Measurements from ENCODE around the gene PRKCA. TPM values are rescaled to one million over a fixed set of nuclear protein-coding genes. Genes with fewer than 3 reads are reported as not detected.
"Not testable (repeated sequence)": the region's sequence is repeated elsewhere in the genome, so short reads cannot be mapped to it uniquely, and the experiment has no call there.

Gene PRKCA
- total RNA-seq, 1 experiment from 2014 or later = 4.4 TPM

- H3K27ac ChIP-seq (ENCODE audit: low read length); H3K9me2 ChIP-seq (replicated peaks; ENCODE audit: insufficient read depth, low read length); H3K9me3 ChIP-seq (ENCODE audit: low read length); H3K4me2 ChIP-seq (ENCODE audit: low read depth, low read length, poor library complexity, severe bottlenecking); H4K20me1 ChIP-seq (ENCODE audit: insufficient read depth, low read depth, low read length); H3K79me2 ChIP-seq (ENCODE audit: low read length); H3K4me3 ChIP-seq (ENCODE audit: low read length); H3K27me3 ChIP-seq (ENCODE audit: low read length); DNase-seq; H3K36me3 ChIP-seq (ENCODE audit: insufficient read depth, low read length); H3K9ac ChIP-seq (ENCODE audit: low read length); H2AFZ ChIP-seq (ENCODE audit: low read length): not testable (repeated sequence)
- peaks cover 14% of the 10 kb centered on the region for H3K4me1 ChIP-seq (ENCODE audit: low read length)
Observed at GRCh38 chr17:66297443-66297842, 5.0 kb upstream of the PRKCA start.

GRCh38 chr17:66299711-66300110 lies 2.7 kb upstream of the PRKCA start:
- H3K27ac ChIP-seq (ENCODE audit: low read length) = no peak overlapping the region
- no peaks in the 10 kb centered on the region for H3K9me2 ChIP-seq (replicated peaks; ENCODE audit: insufficient read depth, low read length)
- DNase-seq = no peak
- no peak overlapping the region for H3K4me3 ChIP-seq (ENCODE audit: low read length)
- no peaks in the 10 kb centered on the region for H3K9me3 ChIP-seq (ENCODE audit: low read length)
- no peak overlapping the region for H2AFZ ChIP-seq (ENCODE audit: low read length)
- no peak overlapping the region for H3K4me2 ChIP-seq (ENCODE audit: low read depth, low read length, poor library complexity, severe bottlenecking)
- H3K27me3 ChIP-seq (ENCODE audit: low read length) = no peaks in the 10 kb centered on the region
- H4K20me1 ChIP-seq (ENCODE audit: insufficient read depth, low read depth, low read length) = 0 out of 2 replicates have a peak, but pooled peaks cover 8% of the 10 kb centered on the region
- peaks cover 22% of the 10 kb centered on the region for H3K4me1 ChIP-seq (ENCODE audit: low read length)
- H3K9ac ChIP-seq (ENCODE audit: low read length) = no peak overlapping the region
- no peaks in the 10 kb centered on the region for H3K36me3 ChIP-seq (ENCODE audit: insufficient read depth, low read length)
- H3K79me2 ChIP-seq (ENCODE audit: low read length) = no peaks in the 10 kb centered on the region

- H3K4me3 ChIP-seq (ENCODE audit: low read length) = peak overlapping the region; percentile 80; the same call in 1 of the 2 replicates
- DNase-seq = no peak
Observed at GRCh38 chr17:66300956-66301355, 1.5 kb upstream of the PRKCA start.

GRCh38 chr17:66301367-66301863 lies 998 bp upstream of the PRKCA start:
- Histone ChIP-seq H3K27ac (ENCODE audit: low read length) (no peak overlapping the region), H3K36me3 (ENCODE audit: insufficient read depth, low read length) (no peaks in the 10 kb centered on the region), H3K79me2 (ENCODE audit: low read length) (no peaks in the 10 kb centered on the region), H2AFZ (ENCODE audit: low read length) (peak overlapping the region; percentile 94), H3K4me3 (ENCODE audit: low read length) (peak overlapping the region; percentile 80), H3K4me1 (ENCODE audit: low read length) (peaks cover 22% of the 10 kb centered on the region), H3K9me3 (ENCODE audit: low read length) (no peaks in the 10 kb centered on the region), H3K27me3 (ENCODE audit: low read length) (no peaks in the 10 kb centered on the region), H4K20me1 (ENCODE audit: insufficient read depth, low read depth, low read length) (0 out of 2 replicates have a peak, but pooled peaks cover 8% of the 10 kb centered on the region), H3K9me2 (replicated peaks; ENCODE audit: insufficient read depth, low read length) (no peaks in the 10 kb centered on the region), H3K9ac (ENCODE audit: low read length) (peak overlapping the region; percentile 77), H3K4me2 (ENCODE audit: low read depth, low read length, poor library complexity, severe bottlenecking) (peak overlapping the region; percentile 99)
- DNase-seq = peak; percentile 66

More at GRCh38 chr17:66300956-66301355, 1.5 kb upstream of the PRKCA start:
- 0 out of 2 replicates have a peak, but pooled peaks cover 8% of the 10 kb centered on the region for H4K20me1 ChIP-seq (ENCODE audit: insufficient read depth, low read depth, low read length)
- H2AFZ ChIP-seq (ENCODE audit: low read length) = no peak overlapping the region
- H3K36me3 ChIP-seq (ENCODE audit: insufficient read depth, low read length) = no peaks in the 10 kb centered on the region
- no peaks in the 10 kb centered on the region for H3K9me2 ChIP-seq (replicated peaks; ENCODE audit: insufficient read depth, low read length)
- peaks cover 22% of the 10 kb centered on the region for H3K4me1 ChIP-seq (ENCODE audit: low read length)
- H3K27ac ChIP-seq (ENCODE audit: low read length) = no peak overlapping the region
- H3K27me3 ChIP-seq (ENCODE audit: low read length) = no peaks in the 10 kb centered on the region
- peak overlapping the region; percentile 99 for H3K4me2 ChIP-seq (ENCODE audit: low read depth, low read length, poor library complexity, severe bottlenecking)
- no peak overlapping the region for H3K9ac ChIP-seq (ENCODE audit: low read length)
- H3K9me3 ChIP-seq (ENCODE audit: low read length) = no peaks in the 10 kb centered on the region
- H3K79me2 ChIP-seq (ENCODE audit: low read length) = no peaks in the 10 kb centered on the region

- Histone ChIP-seq H3K4me1 (ENCODE audit: low read length) (peaks cover 22% of the 10 kb centered on the region), H3K4me3 (ENCODE audit: low read length) (peak overlapping the region; percentile 70), H3K9ac (ENCODE audit: low read length) (peak overlapping the region; percentile 63), H3K9me2 (replicated peaks; ENCODE audit: insufficient read depth, low read length) (no peaks in the 10 kb centered on the region), H3K36me3 (ENCODE audit: insufficient read depth, low read length) (no peaks in the 10 kb centered on the region), H2AFZ (ENCODE audit: low read length) (peak overlapping the region; percentile 48; the same call in 1 of the 2 replicates), H3K27ac (ENCODE audit: low read length) (no peak overlapping the region), H4K20me1 (ENCODE audit: insufficient read depth, low read depth, low read length) (0 out of 2 replicates have a peak, but pooled peaks cover 8% of the 10 kb centered on the region), H3K9me3 (ENCODE audit: low read length) (no peaks in the 10 kb centered on the region), H3K79me2 (ENCODE audit: low read length) (no peaks in the 10 kb centered on the region), H3K4me2 (ENCODE audit: low read depth, low read length, poor library complexity, severe bottlenecking) (peak overlapping the region; percentile 82), H3K27me3 (ENCODE audit: low read length) (no peaks in the 10 kb centered on the region)
- peak; percentile 54 for DNase-seq
Observed at GRCh38 chr17:66302761-66303626, 581 bp downstream of the PRKCA start.

GRCh38 chr17:66304304-66305174 lies 2.1 kb downstream of the PRKCA start:
- H3K4me2 ChIP-seq (ENCODE audit: low read depth, low read length, poor library complexity, severe bottlenecking) = no peak overlapping the region
- no peaks in the 10 kb centered on the region for H3K9me2 ChIP-seq (replicated peaks; ENCODE audit: insufficient read depth, low read length)
- no peaks in the 10 kb centered on the region for H3K27me3 ChIP-seq (ENCODE audit: low read length)
- no peak overlapping the region for H3K27ac ChIP-seq (ENCODE audit: low read length)
- H3K9ac ChIP-seq (ENCODE audit: low read length) = no peak overlapping the region
- H3K4me1 ChIP-seq (ENCODE audit: low read length) = peaks cover 22% of the 10 kb centered on the region
- H3K79me2 ChIP-seq (ENCODE audit: low read length) = no peaks in the 10 kb centered on the region
- H4K20me1 ChIP-seq (ENCODE audit: insufficient read depth, low read depth, low read length) = peaks cover 8% of the 10 kb centered on the region; the same call in 1 of the 2 replicates
- H3K36me3 ChIP-seq (ENCODE audit: insufficient read depth, low read length) = no peaks in the 10 kb centered on the region
- H3K4me3 ChIP-seq (ENCODE audit: low read length) = no peak overlapping the region
- H2AFZ ChIP-seq (ENCODE audit: low read length) = no peak overlapping the region
- DNase-seq = no peak
- H3K9me3 ChIP-seq (ENCODE audit: low read length) = no peaks in the 10 kb centered on the region

GRCh38 chr17:66306446-66306845 lies 4.0 kb downstream of the PRKCA start:
- Histone ChIP-seq H4K20me1 (ENCODE audit: insufficient read depth, low read depth, low read length) (peaks cover 8% of the 10 kb centered on the region; the same call in 1 of the 2 replicates), H3K4me1 (ENCODE audit: low read length) (peaks cover 13% of the 10 kb centered on the region), H3K27me3 (ENCODE audit: low read length) (no peaks in the 10 kb centered on the region), H3K4me2 (ENCODE audit: low read depth, low read length, poor library complexity, severe bottlenecking) (no peak overlapping the region), H3K79me2 (ENCODE audit: low read length) (no peaks in the 10 kb centered on the region), H3K9ac (ENCODE audit: low read length) (no peak overlapping the region), H2AFZ (ENCODE audit: low read length) (no peak overlapping the region), H3K9me3 (ENCODE audit: low read length) (no peaks in the 10 kb centered on the region), H3K27ac (ENCODE audit: low read length) (no peak overlapping the region), H3K9me2 (replicated peaks; ENCODE audit: insufficient read depth, low read length) (no peaks in the 10 kb centered on the region), H3K36me3 (ENCODE audit: insufficient read depth, low read length) (no peaks in the 10 kb centered on the region), H3K4me3 (ENCODE audit: low read length) (no peak overlapping the region)
- DNase-seq = no peak

GRCh38 chr17:66307257-66307656 lies 4.8 kb downstream of the PRKCA start:
- Histone ChIP-seq H3K9ac (ENCODE audit: low read length) (no peak overlapping the region), H3K4me3 (ENCODE audit: low read length) (no peak overlapping the region), H4K20me1 (ENCODE audit: insufficient read depth, low read depth, low read length) (peaks cover 8% of the 10 kb centered on the region; the same call in 1 of the 2 replicates), H3K9me3 (ENCODE audit: low read length) (no peaks in the 10 kb centered on the region), H3K27me3 (ENCODE audit: low read length) (no peaks in the 10 kb centered on the region), H3K36me3 (ENCODE audit: insufficient read depth, low read length) (no peaks in the 10 kb centered on the region), H3K79me2 (ENCODE audit: low read length) (no peaks in the 10 kb centered on the region), H3K4me1 (ENCODE audit: low read length) (peaks cover 8% of the 10 kb centered on the region), H2AFZ (ENCODE audit: low read length) (no peak overlapping the region), H3K9me2 (replicated peaks; ENCODE audit: insufficient read depth, low read length) (no peaks in the 10 kb centered on the region), H3K27ac (ENCODE audit: low read length) (no peak overlapping the region), H3K4me2 (ENCODE audit: low read depth, low read length, poor library complexity, severe bottlenecking) (no peak overlapping the region)
- no peak for DNase-seq

All from Karpas-422 (cell line).